ENCODE measurements around the gene SLMAP. TPM values are rescaled to one million over a fixed set of nuclear protein-coding genes. Genes with fewer than 3 reads are reported as not detected.

SLMAP gene
- total and polyA plus RNA-seq, 2 of the 4 experiments (the other 2 are of a cell fraction) = 15.5 to 26.5 TPM

GRCh38 chr3:57840473-57840872 lies 84.4 kb downstream of the SLMAP start:
- ChIA-PET CTCF (no interaction called here), POLR2A (ENCODE audit: unreplicated experiment) (no interaction called here)
- H2AK9ac ChIP-seq (replicated peaks; ENCODE audit: low read depth, low read length, poor library complexity) = no peak overlapping the region
- no peak overlapping the region for H2AK5ac ChIP-seq (ENCODE audit: low read depth, low read length)
- H3K9me3 ChIP-seq (ENCODE audit: control insufficient read depth, insufficient read depth, low read length) = no peaks in the 10 kb centered on the region
- no peak overlapping the region for H2BK120ac ChIP-seq (ENCODE audit: low read depth, low read length)
- TF ChIP-seq CEBPB (IDR thresholded peaks at IDR 0.05; ENCODE audit: low read depth, low read length) = no peak
- TF ChIP-seq BHLHE40 (IDR thresholded peaks at IDR 0.05; ENCODE audit: low read depth, low read length) = no peak
- no peak for TF ChIP-seq MAFK (IDR thresholded peaks at IDR 0.05; ENCODE audit: low read depth, low read length)
- no peak for TF ChIP-seq RAD21 (IDR thresholded peaks at IDR 0.05; ENCODE audit: low read length)
- TF ChIP-seq, protein P1, sequence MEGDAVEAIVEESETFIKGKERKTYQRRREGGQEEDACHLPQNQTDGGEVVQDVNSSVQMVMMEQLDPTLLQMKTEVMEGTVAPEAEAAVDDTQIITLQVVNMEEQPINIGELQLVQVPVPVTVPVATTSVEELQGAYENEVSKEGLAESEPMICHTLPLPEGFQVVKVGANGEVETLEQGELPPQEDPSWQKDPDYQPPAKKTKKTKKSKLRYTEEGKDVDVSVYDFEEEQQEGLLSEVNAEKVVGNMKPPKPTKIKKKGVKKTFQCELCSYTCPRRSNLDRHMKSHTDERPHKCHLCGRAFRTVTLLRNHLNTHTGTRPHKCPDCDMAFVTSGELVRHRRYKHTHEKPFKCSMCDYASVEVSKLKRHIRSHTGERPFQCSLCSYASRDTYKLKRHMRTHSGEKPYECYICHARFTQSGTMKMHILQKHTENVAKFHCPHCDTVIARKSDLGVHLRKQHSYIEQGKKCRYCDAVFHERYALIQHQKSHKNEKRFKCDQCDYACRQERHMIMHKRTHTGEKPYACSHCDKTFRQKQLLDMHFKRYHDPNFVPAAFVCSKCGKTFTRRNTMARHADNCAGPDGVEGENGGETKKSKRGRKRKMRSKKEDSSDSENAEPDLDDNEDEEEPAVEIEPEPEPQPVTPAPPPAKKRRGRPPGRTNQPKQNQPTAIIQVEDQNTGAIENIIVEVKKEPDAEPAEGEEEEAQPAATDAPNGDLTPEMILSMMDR (conservative IDR thresholded peaks at IDR 0.05; ENCODE audit: low read depth, low read length) = no peak
- no peak for TF ChIP-seq FOS (IDR thresholded peaks at IDR 0.05; ENCODE audit: low read depth, low read length)
- TF ChIP-seq NFE2L2 (IDR thresholded peaks at IDR 0.05; ENCODE audit: low read depth, low read length) = no peak
- no peak for TF ChIP-seq USF2 (IDR thresholded peaks at IDR 0.05; ENCODE audit: low read depth, low read length)
- no peak for TF ChIP-seq SMC3 (IDR thresholded peaks at IDR 0.05; ENCODE audit: low read depth, low read length)
- TF ChIP-seq POLR2A (IDR thresholded peaks at IDR 0.05; ENCODE audit: low read depth, low read length) = no peak
- no peak for TF ChIP-seq RFX5 (IDR thresholded peaks at IDR 0.05; ENCODE audit: low read depth, low read length)
- no peak for TF ChIP-seq MXI1 (IDR thresholded peaks at IDR 0.05; ENCODE audit: borderline replicate concordance, low read depth, low read length)
- no peak overlapping the region for H3K9ac ChIP-seq (ENCODE audit: low read depth, low read length)
- in situ Hi-C loops (cut with MboI; ENCODE audit: low sequenced_read_pairs) (no loop called here), dilution Hi-C loops (cut with HindIII; ENCODE audit: low sequenced_read_pairs, unreplicated experiment) (no loop called here), intact Hi-C loops (cut with micrococcal nuclease) (no loop called here)
- no peak overlapping the region for H3K23ac ChIP-seq (ENCODE audit: low read depth, low read length)
- no peak overlapping the region for H3K14ac ChIP-seq (replicated peaks; ENCODE audit: low read depth, low read length)
- no peak overlapping the region for H3K27ac ChIP-seq (ENCODE audit: insufficient read depth, low read length)
- DNase-seq (no peak), ATAC-seq (ENCODE audit: low read depth) (no peak)
- no peak overlapping the region for H3K4ac ChIP-seq (ENCODE audit: low read depth, low read length)
- no peak overlapping the region for H2BK20ac ChIP-seq (ENCODE audit: low read depth, low read length)
- BruUV-seq (replicated peaks) = no TSS peak
- no peak overlapping the region for H4K5ac ChIP-seq (ENCODE audit: low read depth, low read length)
- H3K36me3 ChIP-seq (ENCODE audit: control insufficient read depth, insufficient read depth, low read length) = no peaks in the 10 kb centered on the region
- H3K56ac ChIP-seq (ENCODE audit: extremely low read depth, insufficient read depth, low read length) = no peak overlapping the region
- H2BK5ac ChIP-seq (ENCODE audit: low read depth, low read length, poor library complexity, severe bottlenecking) = no peak overlapping the region
- H3K4me3 ChIP-seq (ENCODE audit: insufficient read depth, low read depth, low read length) = no peak overlapping the region
- H3K4me2 ChIP-seq (ENCODE audit: low read depth, low read length) = no peak overlapping the region
- no peak overlapping the region for H2BK15ac ChIP-seq (ENCODE audit: low read depth, low read length)
- peaks cover 5% of the 10 kb centered on the region for H4K20me1 ChIP-seq (ENCODE audit: insufficient read depth, low read length)
- H3K27me3 ChIP-seq (ENCODE audit: control insufficient read depth, insufficient read depth, low read length) = no peaks in the 10 kb centered on the region
- H3K79me1 ChIP-seq (ENCODE audit: low read depth in 1 of 2, low read length in 2 of 2) = peaks cover 16 to 33% of the 10 kb centered on the region in 2 experiments
- no peak overlapping the region for H3K18ac ChIP-seq (ENCODE audit: low read depth, low read length)
- H3K9me1 ChIP-seq (ENCODE audit: insufficient read depth, low read length) = 0 out of 2 replicates have a peak, but pooled peaks cover 2% of the 10 kb centered on the region
- H2AFZ ChIP-seq (replicated peaks; ENCODE audit: low read length, poor library complexity) = no peak overlapping the region
- no CpG with 5 or more reads among the region's 1 CpG for WGBS, 2 experiments (ENCODE audit: extremely low coverage in 2 of 2, insufficient read length in 1 of 2)
- no peak overlapping the region for H4K8ac ChIP-seq (ENCODE audit: low read depth in 2 of 2, low read length in 2 of 2)
- no peak overlapping the region for H4K91ac ChIP-seq (ENCODE audit: insufficient read depth, low read depth, low read length)
- peaks cover 2% of the 10 kb centered on the region; the same call in 1 of the 2 replicates for H3K4me1 ChIP-seq (ENCODE audit: control insufficient read depth, insufficient read depth, low read length)
